NCI-H226 (cell line): ENCODE results near the gene SIDT2.
"Not testable (repeated sequence)": the region's sequence is repeated elsewhere in the genome, so short reads cannot be mapped to it uniquely, and the experiment has no call there.

ENCODE experiments used
- DNase-seq: peaks from one replicate; pipeline ENCODE4 v3.0.0-alpha.2; 2015

The SIDT2 gene

DNA sequence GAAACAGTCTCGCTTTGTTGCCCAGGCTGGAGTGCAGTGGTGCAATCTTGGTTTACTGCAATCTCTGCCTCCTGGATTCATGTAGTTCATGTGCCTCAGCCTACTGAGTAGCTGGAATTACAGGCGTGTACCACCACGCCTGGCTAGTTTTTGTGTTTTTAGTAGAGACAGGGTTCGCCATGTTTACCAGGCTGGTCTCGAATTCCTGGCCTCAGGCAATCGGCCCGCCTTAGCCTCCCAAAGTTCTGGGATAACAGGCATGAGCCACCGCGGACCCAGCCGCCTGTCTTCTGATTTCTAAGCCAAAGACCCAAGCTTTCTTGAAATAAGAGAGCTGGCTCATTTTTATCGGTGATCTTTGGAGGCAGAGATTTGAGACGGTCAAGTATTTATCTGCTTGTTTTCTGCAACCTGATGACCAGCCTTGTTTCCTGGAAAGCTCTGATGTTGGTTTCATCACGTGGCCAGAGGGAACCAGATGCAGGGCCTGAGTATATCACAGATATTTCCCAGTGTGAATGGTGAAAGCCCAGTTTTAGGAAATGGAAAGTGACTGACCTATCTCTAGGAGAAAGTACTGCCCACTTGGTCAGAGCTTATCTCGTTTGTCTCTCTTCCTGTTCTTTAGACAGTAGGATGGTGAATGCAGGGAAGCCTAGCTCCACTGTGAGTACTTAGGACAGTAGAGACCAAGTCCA lies 5.7 kb upstream of the SIDT2 start:
- peak; percentile 38 for DNase-seq

GRCh38 chr11:117175104-117175503 lies 3.4 kb upstream of the SIDT2 start:
- no peak for DNase-seq

DNA sequence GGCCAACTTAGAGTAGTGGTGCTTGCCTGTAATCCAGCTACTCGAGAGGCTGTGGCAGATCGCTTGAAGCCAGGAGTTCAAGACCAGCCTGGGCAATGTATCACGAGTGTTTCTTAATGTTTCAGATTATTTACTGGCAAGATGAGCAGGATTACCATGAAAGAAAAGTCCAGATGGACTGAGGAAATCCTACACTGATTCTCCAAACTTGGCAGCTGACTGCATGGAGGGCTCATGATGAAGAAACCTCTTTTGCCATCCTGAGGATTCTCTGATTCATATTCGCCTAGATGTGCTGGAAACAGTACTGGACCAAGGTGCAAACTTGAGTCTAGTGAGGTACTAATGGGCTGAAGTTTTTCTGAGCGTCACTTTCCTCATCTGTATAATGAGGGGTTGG lies 2.8 kb upstream of the SIDT2 start:
- DNase-seq: no peak

GRCh38 chr11:117176186-117176585 lies 2.4 kb upstream of the SIDT2 start:
- no peak for DNase-seq

DNA sequence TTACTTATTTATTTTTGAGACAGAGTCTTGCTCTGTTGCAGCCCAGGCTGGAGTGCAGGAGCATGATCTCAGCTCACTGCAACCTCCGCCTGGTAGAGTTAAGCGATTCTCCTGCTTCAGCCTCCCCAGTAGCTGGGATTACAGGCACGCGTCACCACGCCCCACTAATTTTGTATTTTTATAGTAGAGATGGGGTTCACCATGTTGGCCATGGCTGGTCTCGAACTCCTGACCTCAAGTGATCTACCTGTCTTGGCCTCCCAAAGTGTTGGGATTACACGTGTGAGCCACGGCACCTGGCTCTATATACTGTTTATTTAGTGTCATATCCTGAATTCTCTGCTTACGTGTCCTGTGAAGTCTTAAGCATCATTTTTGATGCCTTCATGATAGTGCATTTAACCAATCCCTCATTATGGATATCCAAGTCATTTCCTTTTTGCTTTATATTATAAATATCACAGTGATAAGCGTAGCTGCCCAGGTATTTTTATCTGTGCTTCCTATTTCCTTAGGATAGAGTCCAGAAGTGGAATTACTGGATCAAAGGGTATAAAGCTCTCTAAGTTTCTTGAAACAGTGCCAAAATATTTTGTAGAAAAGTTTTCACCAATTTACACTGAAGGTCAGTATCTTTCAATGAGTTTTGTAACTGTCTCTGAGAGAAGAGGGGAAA lies 871 bp upstream of the SIDT2 start:
- DNase-seq: no peak

DNA sequence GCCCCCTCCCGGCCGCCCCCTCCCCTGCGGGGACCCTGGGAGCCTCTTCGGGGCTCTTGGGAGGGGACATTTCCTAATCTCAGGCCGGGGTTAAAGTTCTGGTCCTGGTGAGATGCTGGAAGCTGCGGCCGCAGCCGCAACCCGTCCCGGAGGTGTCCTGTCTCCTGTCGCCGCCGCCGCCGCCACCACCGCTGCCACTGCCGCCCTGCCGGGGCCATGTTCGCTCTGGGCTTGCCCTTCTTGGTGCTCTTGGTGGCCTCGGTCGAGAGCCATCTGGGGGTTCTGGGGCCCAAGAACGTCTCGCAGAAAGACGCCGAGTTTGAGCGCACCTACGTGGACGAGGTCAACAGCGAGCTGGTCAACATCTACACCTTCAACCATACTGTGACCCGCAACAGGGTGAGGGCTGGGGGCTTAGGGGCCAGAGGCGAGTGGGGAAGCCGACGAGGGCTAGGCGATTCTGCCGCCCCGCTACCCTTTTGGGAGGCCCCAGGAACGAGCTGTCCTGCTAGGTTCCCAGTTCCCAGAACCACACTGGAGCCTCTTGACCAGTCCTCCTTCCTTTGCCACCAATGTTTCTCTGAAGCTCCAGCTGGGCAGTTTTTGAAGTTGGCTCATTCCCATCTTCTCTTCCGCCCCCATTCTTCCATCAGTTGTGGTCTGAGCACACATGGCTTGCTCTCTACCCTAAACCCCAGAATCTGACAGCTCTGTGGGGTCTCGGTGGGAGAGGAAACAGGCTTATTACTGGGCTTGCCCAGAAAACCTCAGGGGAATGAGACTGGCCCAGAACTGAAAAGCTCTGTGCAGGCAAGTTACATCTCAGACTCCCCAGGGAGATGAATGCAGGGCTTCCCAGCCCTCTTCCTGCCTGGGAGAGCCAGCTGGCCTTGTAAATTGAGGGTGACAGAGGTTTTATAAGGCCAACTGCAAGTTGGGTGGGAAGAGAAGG lies 781 bp downstream of the SIDT2 start:
- DNase-seq: no peak

- no peak for DNase-seq
Observed at GRCh38 chr11:117180020-117180419, 1.5 kb downstream of the SIDT2 start.

DNA sequence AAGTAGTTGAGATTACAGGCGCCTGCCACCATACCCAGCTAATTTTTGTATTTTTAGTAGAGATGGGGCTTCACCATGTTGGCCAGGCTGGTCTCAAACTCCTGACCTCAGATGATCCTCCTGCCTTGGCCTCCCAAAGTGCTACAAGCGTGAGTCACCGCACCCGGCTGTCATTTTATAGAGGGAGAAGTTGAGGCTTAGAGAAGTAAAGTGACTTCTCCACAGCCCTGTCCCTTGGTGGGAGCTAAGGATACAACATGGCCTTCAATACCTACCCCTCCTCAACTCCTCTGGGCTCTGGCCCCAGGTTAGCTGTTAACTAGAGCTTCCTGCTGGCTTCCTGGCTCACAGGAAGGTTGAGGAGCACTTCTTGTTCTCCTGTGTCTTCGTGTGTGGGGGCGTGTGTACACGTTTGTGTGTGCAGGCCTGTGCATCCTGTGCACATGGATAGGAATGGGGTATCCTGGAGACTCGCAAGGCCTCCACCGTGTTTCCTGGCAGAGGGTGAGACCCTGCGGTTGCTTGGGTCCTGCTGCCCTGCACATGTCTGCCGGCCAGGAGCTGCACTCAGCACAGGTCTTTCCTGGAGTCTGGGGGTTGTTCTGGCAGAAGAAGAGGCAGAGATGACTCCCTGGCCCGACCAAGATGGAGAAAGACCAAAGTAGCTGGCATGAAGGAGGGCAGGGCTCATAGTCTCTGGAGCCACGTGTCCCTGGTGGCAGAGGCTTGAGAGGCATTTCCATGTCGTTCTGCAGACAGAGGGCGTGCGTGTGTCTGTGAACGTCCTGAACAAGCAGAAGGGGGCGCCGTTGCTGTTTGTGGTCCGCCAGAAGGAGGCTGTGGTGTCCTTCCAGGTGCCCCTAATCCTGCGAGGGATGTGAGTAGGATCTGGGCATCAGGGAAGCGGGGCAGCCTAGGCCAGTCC lies 2.4 kb downstream of the SIDT2 start:
- DNase-seq: peak; percentile 24

DNA sequence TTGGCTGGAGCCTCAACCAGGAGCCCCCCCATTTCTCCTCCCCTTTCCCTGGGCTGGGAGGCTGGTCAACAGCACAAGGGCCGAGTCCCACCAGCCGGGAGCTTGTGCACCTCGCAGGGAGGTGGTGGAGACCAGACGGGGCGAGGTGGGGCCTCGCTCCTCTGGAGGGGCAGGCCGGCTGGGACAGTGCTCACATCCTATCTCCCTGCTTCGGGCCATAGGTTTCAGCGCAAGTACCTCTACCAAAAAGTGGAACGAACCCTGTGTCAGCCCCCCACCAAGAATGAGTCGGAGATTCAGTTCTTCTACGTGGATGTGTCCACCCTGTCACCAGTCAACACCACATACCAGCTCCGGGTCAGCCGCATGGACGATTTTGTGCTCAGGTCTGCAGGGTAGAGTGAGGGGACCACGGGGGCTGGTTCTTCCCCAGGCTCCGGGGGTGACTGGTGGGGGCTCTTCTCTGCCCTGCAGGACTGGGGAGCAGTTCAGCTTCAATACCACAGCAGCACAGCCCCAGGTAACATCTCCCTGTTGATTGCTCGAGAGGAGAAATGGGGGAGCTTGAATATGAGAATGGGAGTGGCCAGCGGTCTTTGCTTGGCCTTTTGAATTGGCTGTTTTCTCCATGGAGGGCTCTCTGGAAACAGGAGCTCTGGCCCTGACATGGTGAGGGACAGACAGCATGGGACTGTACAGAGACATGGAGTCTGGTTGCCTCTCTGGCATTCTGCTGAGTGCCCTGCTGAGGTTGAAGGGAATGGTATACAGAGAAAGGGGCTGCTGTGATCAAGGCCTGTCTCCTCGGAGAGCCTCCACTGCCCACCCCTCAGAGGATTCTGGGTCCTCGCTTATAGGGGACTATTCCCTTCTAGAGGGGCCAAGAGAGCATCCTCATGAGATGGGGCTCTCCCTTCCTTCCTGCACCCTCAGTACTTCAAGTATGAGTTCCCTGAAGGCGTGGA lies 3.3 kb downstream of the SIDT2 start:
- no peak for DNase-seq

DNA sequence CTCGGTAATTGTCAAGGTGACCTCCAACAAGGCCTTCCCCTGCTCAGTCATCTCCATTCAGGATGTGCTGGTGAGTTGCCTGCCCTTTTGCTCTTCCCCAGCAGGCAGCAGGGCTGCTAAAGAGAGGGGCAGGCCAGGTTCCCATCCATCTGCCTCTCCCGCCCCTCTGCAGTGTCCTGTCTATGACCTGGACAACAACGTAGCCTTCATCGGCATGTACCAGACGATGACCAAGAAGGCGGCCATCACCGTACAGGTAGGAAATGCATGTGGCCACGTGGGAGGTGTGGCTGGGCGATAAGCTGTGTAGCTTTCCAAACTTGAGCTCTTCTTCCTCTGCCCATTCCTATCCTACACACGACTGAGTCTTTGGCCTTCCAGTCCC lies 4.0 kb downstream of the SIDT2 start:
- DNase-seq: no peak

- DNase-seq: not testable (repeated sequence)
Observed at GRCh38 chr11:117183178-117183577, 4.6 kb downstream of the SIDT2 start.

DNA sequence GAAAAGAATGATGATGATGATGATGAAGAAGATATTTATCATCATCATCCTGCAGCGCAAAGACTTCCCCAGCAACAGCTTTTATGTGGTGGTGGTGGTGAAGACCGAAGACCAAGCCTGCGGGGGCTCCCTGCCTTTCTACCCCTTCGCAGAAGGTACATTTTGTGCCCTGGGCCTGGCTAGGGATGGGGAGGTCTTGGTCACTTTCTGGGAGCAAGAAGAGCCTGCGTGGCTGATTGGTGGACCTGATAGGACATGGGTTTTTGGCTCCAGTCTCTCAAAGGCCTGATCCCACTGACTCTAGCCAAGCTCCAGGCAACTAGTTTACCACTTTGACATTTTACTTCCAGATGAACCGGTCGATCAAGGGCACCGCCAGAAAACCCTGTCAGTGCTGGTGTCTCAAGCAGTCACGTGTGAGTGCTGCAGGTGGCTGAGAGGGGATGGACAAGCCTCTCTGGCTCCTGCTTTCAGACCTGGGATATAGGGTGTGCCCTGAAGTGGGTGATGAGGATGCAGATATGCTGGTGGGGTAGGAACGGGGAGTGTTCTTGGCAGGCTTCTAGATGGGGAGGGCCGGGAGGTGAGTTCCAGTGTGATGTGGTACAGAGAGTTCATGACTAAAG lies 5.3 kb downstream of the SIDT2 start:
- DNase-seq: no peak

GRCh38 chr11:117185736-117186430 lies 7.3 kb downstream of the SIDT2 start:
- no peak for DNase-seq

DNA sequence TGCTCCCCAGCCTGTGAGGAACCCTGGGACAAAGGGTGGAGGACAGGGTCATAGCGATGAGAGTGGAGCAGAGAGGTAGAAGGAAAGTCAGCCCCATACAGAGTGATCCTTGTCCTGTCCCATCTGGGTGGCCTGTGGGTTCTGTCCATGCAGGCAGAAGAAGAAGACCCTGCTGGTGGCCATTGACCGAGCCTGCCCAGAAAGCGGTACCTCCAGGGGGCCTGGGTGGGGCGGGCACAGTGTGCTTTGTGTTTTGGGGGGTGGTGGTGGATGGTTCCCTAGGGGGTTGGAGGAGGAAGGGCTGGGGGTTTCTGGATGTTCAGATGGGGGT lies 7.9 kb downstream of the SIDT2 start:
- DNase-seq: no peak

- DNase-seq: no peak
Observed at GRCh38 chr11:117187007-117187406, 8.5 kb downstream of the SIDT2 start.

DNA sequence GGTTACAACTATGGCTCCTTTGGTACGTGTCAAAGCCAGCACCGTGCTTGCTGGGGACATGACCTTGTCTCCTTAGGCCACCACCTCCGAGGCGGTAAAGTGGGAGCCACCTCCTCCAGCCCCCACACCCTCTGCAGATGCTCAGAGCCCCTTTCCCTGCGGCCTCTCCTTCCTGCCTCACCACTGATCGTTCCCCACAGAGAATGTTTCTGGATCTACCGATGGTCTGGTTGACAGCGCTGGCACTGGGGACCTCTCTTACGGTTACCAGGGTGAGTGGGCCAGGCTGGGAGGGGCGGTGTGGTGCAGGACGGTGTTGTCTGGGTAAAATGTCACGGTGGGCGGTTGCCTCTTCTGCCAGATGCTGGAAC lies 8.9 kb downstream of the SIDT2 start:
- no peak for DNase-seq

DNA sequence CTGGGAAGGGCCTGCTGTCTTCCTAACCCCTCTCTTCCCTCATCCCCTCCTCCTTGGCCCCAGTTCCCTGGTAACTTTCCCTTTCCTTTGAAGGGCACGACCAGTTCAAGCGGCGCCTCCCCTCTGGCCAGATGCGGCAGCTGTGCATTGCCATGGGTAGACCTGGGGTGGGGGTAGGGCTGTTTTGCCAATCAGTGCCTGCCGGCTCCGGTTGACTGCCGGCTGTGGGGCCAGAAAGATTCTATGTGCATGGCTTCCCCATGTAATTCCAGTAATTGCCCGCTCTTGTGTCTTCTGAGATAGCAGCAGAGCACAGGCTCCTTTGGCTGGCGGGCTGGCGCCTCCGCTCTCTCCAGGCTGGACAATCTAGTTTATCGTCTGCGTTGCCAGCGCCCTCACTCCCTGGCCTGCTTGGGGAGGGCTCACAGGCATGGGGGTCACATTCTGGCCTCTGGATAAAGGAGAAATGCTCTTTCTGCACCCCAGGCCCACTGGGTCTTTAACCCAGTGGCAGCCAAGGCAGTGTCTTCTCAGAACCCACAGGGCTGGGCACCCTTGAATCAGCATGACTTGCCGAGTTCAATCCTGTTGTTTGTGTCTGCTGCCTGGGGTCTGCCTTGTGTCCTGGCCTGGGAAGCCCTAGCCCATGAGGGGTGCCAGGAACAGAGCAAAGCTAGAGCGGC lies 9.4 kb downstream of the SIDT2 start:
- DNase-seq: no peak

- no peak for DNase-seq
Observed at GRCh38 chr11:117188620-117189081, 10.1 kb downstream of the SIDT2 start.

DNA sequence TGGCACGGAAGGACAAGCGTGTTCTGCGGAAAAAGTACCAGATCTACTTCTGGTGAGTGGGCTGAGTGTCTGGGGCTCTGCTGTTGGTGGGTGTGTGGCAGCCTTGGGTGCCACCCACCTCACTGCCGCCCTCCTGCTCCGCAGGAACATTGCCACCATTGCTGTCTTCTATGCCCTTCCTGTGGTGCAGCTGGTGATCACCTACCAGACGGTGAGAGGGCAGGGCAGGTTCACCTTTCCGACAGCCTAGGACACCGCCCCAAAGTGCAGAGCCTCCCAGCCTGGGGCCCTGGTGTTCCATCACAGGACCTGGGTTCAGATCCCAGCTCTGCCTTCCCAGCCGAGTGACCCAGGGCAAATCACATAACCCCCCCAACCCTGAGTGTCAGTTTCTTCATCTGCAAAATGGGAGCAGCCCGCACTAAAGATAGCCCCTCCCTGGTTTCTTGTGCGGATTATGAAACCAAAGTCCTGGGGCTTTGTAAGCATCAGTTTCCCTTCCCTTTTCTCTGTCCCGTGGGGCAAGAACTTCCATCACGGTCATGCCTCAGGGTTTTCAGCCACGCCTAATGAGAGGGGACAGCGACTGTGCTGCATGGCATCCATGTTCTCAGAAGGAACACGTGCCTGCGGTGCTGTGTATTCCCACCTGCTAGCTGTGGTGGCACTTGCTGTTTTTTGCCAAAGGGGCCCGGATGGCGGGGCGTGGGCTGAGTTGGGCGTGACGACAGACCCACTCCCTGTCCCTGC lies 10.8 kb downstream of the SIDT2 start:
- no peak for DNase-seq
